ENCODE measurements around the gene AGPS. TPM values are rescaled to one million over a fixed set of nuclear protein-coding genes. Genes with fewer than 3 reads are reported as not detected.
A peak's percentile ranks its signal among the peaks of the same experiment; 100 is the strongest.

The AGPS gene
- total and polyA plus RNA-seq, 9 of the 15 experiments (the other 6 are each of a cell fraction or from before 2014, with no cell fraction given), result 15.5 to 211 (median 63.1) TPM

- TF ChIP-seq ZBTB40 (IDR thresholded peaks at IDR 0.05) (peak; percentile 30; the same call in 1 of the 2 replicates), ZBTB40 (CRISPR knock-in tag; IDR thresholded peaks at IDR 0.05) (peak; percentile 43; the same call in 1 of the 2 replicates), FOXJ3 (CRISPR knock-in tag; IDR thresholded peaks at IDR 0.05) (no peak), RFX7 (CRISPR knock-in tag; IDR thresholded peaks at IDR 0.05) (no peak), NFE2L1 (tag; IDR thresholded peaks at IDR 0.05; ENCODE audit: borderline replicate concordance, low read depth) (no peak), RREB1 (CRISPR knock-in tag; IDR thresholded peaks at IDR 0.05) (peak; percentile 95), RBM39 (optimal IDR thresholded peaks at IDR 0.05; ENCODE audit: low read depth, low read length) (no peak), ATF4 (CRISPR knock-in tag; IDR thresholded peaks at IDR 0.05) (peak; percentile 38; the same call in 1 of the 2 replicates)
Measured at GRCh38 chr2:177392373-177393202, at the start of gene AGPS (continued).
